ENCODE data around the gene RNF14.

DNA sequence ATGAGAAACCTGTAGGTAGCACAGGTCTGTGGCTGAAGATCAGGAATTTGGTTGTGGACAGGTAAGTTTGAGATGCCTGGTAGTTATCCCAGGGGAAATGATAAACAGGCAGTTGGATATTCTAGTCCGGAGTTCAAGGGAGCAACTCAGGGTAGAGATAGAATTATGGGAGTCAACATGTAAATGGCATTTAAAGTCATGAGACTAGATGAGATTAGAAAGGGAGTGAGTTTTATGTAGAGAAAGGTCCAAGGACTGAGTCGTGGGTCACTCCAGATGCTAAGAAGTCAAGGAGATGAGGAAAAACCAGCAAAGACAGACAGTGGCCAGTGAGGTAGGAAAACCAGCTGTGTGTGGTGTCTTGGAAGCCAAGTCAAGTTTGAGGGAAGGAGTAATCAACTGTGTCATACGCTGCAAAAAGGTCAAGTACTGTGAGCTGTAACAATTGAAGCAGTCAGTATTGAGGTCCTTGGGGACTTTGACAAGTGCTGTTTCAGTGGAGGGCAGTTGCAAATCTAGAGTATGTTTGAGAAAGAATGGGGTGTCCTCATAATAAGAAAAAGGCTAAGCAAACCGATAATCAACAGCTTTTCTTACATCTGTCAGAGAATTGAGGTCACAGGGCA, 25.7 kb downstream of the RNF14 start:
- no peak for TF ChIP-seq CTCF (IDR thresholded peaks at IDR 0.05)
- no peak for TF ChIP-seq POLR2AphosphoS5 (IDR thresholded peaks at IDR 0.05; ENCODE audit: low read depth, low read length)
- TF ChIP-seq TCF7L2 (IDR thresholded peaks at IDR 0.05; ENCODE audit: low read depth, low read length): no peak
